Thyroid gland (tissue), 4 donors: ENCODE data around the gene CXXC1.

ENCODE experiments used
- POLR2A ChIP-seq, 2 donors: fragments of 450-650 bp; IDR thresholded peaks; one replicate each; pipeline ENCODE4 v1.6.1; 2017; ENCODE audit warnings: antibody characterized with exemption in 2 of 2, mild to moderate bottlenecking in 2 of 2, moderate library complexity in 1 of 2
- TF ChIP-seq, protein P1 (sequence below), 6 experiments: fragments of 200-600 bp in 3 of 6; fragments of 450-650 bp in 3 of 6; sonication (generic) in 3 of 6; IDR thresholded peaks; one replicate each; pipeline ENCODE4 v1.5.1; 2016 to 2019; ENCODE audit warnings: antibody characterized with exemption in 6 of 6, mild to moderate bottlenecking in 2 of 6, inconsistent platforms in 1 of 6, moderate library complexity in 1 of 6

DNA sequence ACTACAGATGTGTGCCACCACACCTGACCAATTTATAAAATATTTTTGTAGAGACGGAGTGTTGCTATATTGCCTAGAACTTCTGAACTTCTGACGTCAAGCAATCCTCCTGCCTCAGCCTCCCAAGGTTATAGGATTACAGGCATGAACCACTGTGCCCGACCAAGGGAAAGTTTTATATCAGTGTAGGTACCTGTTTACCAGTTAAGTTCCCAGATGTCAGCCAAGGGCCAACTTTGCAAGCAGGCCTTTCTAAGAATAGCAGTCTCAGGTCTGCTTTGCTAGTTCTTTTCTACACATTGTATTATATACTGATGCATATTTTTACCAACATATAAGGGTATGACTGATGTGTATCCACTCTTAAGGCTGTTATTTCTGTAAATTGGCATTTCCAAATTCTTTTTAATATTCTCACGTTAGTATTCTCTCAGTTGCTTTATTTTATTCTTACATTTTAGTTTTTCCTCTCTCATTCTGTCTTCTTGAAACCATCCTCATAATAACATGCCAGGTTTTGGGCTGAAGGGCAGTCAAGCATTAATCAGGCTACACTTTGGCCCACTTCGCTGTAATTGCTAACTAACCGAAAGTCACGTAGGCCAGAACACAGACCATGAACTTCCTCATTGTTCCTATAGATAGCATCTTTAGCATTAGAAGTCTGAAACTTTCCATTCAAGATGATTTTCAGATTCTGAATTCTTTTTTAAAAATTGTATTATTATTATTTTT is 25.0 kb upstream of the CXXC1 start:
- TF ChIP-seq, protein P1, sequence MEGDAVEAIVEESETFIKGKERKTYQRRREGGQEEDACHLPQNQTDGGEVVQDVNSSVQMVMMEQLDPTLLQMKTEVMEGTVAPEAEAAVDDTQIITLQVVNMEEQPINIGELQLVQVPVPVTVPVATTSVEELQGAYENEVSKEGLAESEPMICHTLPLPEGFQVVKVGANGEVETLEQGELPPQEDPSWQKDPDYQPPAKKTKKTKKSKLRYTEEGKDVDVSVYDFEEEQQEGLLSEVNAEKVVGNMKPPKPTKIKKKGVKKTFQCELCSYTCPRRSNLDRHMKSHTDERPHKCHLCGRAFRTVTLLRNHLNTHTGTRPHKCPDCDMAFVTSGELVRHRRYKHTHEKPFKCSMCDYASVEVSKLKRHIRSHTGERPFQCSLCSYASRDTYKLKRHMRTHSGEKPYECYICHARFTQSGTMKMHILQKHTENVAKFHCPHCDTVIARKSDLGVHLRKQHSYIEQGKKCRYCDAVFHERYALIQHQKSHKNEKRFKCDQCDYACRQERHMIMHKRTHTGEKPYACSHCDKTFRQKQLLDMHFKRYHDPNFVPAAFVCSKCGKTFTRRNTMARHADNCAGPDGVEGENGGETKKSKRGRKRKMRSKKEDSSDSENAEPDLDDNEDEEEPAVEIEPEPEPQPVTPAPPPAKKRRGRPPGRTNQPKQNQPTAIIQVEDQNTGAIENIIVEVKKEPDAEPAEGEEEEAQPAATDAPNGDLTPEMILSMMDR (IDR thresholded peaks at IDR 0.05), result no peak
- no peak for TF ChIP-seq POLR2A (IDR thresholded peaks at IDR 0.05)
